GM19193 (cell line): ENCODE data around the gene FAM13C.

Experiments used
- POLR2A ChIP-seq: IDR thresholded peaks from 4 replicates; pipeline ENCODE4 v1.6.1; 2011; ENCODE audit not compliant: insufficient read depth, insufficient read length; ENCODE audit errors: extremely low read depth

Gene FAM13C

GRCh38 chr10:59337201-59337652, 25.1 kb downstream of the FAM13C start:
- no peak for TF ChIP-seq POLR2A

GRCh38 chr10:59336632-59337031, 25.7 kb downstream of the FAM13C start:
- no peak for TF ChIP-seq POLR2A

GRCh38 chr10:59335497-59335896, 26.9 kb downstream of the FAM13C start:
- no peak for TF ChIP-seq POLR2A

DNA sequence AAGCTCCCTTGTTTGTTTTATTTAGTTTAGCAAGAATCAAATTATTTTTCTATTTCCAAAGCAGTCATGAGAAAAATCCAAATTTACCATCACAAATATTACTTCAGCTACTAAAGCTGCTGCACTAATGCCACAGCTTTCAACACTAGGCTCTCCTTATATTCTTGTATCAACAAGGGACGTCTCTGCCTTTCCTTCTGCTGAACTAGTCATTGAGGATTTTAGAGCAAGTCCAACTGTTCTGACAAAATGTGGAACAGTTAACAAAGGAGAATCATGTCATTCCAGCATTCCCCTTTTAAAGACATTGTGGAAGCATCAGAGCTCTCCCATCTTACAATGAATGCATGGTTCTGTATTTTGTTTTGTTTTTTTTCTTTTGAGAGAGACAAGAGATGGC, 28.6 kb downstream of the FAM13C start:
- no peak for TF ChIP-seq POLR2A

DNA sequence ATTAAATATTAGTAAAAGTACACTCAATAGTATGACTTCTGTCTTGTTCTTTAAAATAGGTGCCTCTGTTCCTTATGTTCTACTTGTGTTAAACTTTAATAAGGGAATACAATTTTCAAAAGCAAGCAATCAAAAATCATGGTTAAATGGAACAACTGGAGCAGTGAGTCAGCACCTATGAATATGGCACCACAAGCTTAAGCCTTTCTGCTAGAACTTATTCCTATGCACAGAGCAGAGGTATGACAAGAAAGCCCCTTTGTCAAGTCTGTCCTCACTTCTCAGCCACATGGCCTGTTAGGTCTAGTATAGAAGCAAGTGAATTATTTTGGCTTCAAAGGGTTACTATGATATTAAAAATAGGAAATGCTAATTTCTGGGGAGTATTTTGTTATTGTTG, 29.8 kb downstream of the FAM13C start:
- TF ChIP-seq POLR2A, result no peak

DNA sequence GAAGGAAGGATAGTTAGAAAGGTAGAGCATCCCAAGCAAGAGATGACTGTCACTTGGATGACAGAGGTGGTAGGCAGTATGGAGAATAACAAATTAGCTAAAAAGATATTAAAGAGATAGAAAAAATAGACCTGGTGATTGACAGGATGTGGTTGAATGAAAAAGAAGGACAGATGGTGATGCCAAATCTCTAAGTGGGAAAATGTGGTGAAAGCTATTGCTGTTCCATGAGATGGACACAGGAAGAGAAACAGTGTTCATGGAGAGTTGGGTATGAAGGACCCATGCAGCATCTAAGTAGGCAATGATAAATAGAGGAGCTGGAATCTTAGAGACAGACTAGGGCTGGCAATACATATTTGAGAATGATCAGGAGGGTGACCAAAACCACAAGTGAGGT, 30.7 kb downstream of the FAM13C start:
- TF ChIP-seq POLR2A, result no peak

GRCh38 chr10:59325116-59325515, 37.2 kb downstream of the FAM13C start:
- no peak for TF ChIP-seq POLR2A

- no peak for TF ChIP-seq POLR2A
Measured at GRCh38 chr10:59324597-59324996, 37.8 kb downstream of the FAM13C start.

DNA sequence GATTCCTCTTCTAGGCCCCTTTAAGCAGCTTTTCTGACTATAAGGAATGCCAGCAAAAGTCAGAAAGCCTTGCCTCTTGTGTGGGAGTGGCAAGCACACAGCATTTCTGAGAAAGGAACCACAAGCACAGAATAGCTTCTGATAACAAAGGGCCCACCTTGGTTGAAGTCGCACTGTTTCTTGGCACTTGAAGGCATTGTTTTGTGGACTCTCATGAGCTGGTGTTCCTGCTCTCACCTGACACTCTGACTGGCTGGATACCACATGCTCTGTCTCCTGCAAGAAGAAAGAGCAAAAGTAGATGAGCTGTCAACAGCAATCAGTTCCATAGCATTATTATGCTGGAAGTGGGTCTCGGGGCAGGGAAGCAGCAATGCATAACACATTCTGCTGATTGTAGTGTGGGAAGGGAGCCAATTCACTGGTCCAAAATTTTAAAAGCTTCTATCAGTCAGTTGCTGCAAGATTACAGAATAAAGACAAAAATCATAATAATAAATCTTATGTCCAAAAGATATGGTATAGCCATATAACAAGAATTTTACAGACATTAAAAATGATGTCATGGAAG, 38.4 kb downstream of the FAM13C start:
- TF ChIP-seq POLR2A, result no peak

GRCh38 chr10:59323036-59323459, 39.3 kb downstream of the FAM13C start:
- no peak for TF ChIP-seq POLR2A

DNA sequence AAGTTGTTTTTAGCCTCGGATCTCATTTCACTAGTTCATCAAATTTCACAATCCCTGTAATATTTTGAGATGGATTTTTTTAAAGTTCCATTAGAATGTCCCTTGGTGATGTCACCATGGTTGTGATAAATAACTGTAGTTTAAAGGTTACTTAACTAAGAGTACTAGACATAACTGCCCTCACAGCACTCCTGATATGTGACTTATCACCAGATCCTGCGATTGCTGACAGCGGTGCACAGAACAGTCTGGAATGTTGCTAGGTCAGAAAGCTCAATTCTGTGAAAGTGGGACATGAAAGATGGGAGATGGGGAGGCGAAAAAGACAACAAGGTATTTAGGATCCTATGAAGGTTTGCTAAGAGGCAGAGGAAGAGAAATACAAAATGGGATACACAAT, 40.2 kb downstream of the FAM13C start:
- TF ChIP-seq POLR2A, result no peak

DNA sequence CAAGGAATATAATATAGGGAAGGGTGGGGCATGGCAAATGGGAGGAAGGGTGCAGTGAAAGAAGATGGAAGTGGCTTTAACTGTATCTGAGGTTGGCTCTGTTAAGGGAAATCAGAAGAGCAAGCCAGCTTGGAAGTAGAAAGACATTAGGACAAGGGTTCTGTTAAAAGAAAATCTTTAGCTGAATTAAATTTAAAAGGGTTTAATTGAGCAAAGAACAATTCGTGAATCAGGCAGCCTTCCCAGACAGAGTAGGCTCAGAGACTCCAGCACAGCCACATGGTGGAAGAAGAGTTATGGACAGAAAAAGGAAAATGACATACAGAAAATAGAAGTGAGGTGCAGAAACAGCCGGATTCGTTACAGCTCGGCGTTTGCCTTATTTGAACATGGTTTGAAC, 42.0 kb downstream of the FAM13C start:
- no peak for TF ChIP-seq POLR2A

DNA sequence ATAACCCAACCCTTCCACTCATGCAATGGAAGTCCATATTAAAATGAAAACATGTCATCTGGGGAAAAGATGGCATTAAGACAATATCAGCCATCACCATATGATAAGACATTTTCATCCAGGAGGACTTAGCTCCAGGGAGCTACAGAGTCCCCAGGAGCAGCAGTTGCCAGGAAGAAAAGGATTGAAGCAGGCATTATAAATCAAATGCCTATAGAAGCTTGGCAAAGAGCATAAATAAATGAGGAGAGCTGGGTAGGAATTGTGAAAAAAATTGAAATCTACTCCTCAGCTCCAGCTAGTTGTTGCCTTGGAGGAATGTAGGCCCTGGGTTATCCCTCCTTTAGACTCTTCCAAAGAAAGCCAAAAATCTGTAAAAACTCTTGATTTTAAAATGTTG, 42.5 kb downstream of the FAM13C start:
- TF ChIP-seq POLR2A, result no peak

DNA sequence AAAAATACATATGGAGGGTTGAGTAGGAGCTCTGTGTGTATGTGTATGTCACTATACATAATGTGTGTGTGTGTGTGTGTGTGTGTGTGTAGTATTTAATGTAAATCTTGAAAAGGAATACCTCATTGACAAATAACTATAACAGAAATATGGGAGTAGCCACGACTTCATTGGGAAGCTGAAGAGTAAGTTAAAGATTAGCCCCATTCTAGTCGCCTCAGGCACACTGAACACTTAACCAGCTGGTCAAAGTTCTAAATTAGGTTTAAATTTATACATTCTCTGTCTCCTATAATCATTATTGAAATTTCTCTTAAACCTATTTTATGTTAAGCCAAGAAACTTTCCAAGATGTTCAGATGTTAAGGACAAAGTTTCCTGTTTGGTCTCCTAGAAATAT, 45.3 kb downstream of the FAM13C start:
- no peak for TF ChIP-seq POLR2A

GRCh38 chr10:59315465-59315864, 46.9 kb downstream of the FAM13C start:
- no peak for TF ChIP-seq POLR2A

DNA sequence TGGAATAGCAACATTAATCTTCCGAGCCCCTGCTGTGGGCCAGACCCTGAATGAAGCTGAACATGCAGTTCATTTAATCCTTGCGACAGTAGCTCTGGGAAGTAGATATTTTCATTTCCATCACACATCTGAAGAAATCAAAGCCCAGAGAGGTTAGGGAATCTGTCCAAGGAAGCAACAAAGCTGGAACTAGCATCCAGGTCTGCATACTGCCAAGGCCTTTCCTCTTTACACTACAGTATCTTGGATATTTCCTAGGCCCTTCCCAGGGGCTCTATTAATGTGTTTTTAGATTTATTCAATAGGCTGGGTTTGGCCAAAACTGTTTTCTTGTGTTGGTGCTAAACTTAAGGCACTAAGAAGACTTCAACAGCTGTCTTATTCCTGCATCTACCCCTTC, 48.1 kb downstream of the FAM13C start:
- no peak for TF ChIP-seq POLR2A

DNA sequence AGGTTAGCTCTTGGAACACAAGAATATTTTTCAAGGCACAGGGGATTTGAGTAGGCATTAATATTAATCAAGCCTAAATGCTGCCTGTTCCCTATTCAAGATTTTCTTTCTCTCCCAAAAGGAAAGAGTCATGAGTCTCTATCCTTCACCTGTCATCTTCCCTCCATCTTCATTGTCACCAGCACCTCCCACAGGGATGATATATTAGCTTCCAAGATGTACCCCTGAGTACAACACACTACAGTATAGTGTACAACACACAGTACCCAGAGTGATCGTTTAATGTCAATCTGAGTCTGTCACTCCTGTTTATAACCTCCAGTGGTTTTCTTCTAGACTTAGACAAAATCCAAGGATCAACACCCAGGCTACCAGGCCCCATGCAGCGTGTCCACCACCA, 50.1 kb downstream of the FAM13C start:
- TF ChIP-seq POLR2A, result no peak
